Testis (tissue), 2 donors: ENCODE data around the gene C5.

ENCODE experiments used
- CTCF ChIP-seq, 3 experiments: fragments of 450-650 bp in 2 of 3; fragments of 200-600 bp in 1 of 3; sonication (generic) in 1 of 3; IDR thresholded peaks; one replicate each; pipeline ENCODE4 v1.5.1; 2016 to 2019; ENCODE audit warnings: antibody characterized with exemption in 3 of 3, mild to moderate bottlenecking in 2 of 3, moderate library complexity in 1 of 3
- POLR2A ChIP-seq: fragments of 450-650 bp; IDR thresholded peaks from one replicate; pipeline ENCODE4 v1.6.1; 2017; ENCODE audit warnings: antibody characterized with exemption, mild to moderate bottlenecking, moderate library complexity

GRCh38 chr9:121021301-121021700 is 28.8 kb downstream of the C5 start:
- TF ChIP-seq CTCF (IDR thresholded peaks at IDR 0.05): no peak
- TF ChIP-seq POLR2A: no peak
